M059J (cell line): ENCODE data around the gene ALPG. TPM values are rescaled to one million over a fixed set of nuclear protein-coding genes. Genes with fewer than 3 reads are reported as not detected.
"Not testable (repeated sequence)": the region's sequence is repeated elsewhere in the genome, so short reads cannot be mapped to it uniquely, and the experiment has no call there.

Experiments
- DNase-seq: peaks from one replicate; pipeline ENCODE4 v3.0.0-alpha.2; 2012; ENCODE audit warnings: low read depth
- total RNA-seq: library from RNA; depleted of rRNA; stranded (reverse); fragments of >200 nt; shearing (Covaris generic); gene quantifications from 2 replicates; pipeline ENCODE4 v1.2.3, GENCODE V29; 2014

Gene ALPG
- total RNA-seq, 1 experiment from 2014 or later: not detected

DNA sequence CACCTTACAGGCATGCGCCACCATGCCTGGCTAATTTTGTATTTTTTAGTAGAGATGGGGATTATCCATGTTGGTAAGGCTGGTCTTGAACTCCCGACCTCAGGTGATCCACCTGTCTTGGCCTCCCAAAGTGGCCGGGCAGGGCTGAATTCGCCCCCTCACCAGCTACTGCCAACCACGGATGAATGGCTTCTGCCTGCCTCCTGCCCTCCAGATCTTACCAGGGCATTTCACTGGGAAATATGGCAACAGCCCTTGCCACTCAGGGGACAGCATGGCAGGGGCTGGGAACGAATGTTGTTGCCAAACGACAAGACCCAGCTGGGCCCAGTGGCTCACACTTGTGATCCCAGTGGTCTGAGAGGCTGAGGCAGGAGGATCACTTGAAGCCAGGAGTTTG, 29.9 kb upstream of the ALPG start:
- no peak for DNase-seq

DNA sequence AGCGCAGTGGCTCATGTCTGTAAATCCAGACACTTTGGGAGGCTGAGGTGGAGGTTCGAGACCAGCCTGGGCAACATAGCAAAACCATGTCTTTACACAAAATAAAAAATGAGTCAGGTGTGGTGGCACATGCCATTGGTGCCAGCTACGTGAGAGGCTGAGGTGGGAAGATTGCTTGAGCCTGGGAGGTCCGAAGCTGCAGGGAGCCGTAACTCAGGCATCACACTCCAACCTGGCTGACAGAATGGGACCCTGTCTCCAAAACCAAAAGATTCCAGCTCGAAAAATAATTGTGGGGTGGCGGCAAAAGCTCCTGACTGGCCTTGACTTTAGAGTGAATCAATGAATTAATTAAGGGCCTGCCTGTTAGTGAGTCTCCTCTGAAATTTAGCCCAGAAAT, 29.3 kb upstream of the ALPG start:
- DNase-seq: no peak

DNA sequence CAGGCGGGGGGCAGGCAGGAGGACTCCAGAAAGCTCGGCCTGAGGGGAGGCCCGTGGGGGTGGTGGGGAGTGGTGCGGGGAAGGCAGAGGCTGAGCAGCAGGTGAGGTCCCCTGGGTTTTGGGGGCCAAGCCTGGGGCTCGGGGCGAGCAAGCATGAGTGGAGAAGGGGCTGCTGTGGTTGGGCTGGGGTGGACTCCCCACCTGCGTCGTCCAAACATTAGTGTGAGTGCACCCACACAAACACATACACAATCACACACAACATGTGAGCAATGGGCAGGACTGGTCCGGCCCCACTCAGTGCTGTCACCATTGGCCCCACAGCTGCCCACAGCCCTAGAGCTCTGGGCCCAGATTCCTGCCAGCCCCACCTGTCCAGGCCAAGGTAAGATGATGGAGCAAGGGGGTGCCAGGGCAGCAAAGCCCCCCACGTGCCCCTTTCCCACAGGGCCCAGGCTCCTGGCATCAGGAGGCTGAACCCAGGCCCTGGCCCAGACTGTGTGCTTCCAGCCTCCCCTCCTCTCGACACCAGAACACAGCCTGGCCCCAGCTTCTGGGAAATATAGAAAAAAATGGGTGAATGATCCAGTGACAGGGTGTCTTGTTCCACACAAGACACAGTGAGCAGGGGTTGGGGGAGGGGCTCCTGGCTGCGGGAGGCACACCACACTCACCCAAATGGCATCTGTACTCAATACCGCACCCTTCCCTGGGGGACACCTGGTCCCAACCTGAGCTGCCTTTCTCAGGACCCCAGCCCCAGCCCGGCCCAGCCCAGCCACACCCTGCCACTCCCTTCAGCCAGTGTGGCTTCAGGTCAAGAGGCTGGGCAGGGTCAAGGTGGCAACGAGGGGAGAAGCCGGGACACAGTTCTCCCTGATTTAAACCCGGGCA, 28.6 kb upstream of the ALPG start:
- DNase-seq: no peak

DNA sequence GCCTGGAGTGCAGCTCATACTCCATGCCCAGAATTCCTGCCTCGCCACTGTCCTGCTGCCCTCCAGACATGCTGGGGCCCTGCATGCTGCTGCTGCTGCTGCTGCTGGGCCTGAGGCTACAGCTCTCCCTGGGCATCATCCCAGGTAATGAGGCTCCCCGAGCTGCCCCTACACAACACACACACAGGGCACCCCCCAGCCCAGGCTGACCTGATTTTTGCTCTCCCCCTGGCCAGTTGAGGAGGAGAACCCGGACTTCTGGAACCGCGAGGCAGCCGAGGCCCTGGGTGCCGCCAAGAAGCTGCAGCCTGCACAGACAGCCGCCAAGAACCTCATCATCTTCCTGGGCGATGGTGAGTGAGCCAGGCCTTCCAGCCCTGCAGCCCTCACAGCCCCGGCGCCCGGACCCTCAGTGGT, 27.9 kb upstream of the ALPG start, which contains the start of gene ALPP:
Gene ALPP (plus strand): TSS at position 17 of the 417 bp plus-strand sequence. CDS start 52 bp downstream, at position 69.
- peak; percentile 20 for DNase-seq

DNA sequence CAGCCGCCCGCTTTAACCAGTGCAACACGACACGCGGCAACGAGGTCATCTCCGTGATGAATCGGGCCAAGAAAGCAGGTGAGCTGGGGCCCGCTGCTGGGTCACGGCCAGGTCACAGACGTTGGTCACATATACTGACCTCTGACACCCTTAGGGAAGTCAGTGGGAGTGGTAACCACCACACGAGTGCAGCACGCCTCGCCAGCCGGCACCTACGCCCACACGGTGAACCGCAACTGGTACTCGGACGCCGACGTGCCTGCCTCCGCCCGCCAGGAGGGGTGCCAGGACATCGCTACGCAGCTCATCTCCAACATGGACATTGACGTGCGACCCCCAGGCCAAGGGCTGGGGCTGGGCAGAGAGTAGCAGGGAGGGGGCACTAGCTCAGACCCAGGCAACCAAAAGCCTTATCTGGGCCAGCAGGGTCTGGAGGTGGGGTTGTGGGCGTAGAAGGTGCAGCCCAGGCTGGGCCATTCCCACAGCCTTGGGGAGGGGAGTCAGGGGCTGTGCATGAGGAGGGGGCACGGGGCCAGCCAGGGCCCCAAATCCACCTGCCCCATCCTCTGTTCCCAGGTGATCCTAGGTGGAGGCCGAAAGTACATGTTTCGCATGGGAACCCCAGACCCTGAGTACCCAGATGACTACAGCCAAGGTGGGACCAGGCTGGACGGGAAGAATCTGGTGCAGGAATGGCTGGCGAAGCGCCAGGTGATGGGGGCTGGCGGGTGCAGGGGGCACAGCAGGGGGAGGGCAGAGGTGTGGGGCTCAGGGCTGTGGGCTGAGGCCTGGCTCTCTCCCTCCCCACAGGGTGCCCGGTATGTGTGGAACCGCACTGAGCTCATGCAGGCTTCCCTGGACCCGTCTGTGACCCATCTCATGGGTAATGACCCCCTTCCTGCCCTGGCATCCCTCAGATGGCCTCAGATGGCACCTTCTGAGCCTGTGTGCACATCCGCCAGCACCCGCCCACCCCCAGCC, 26.7 kb upstream of the ALPG start:
- not testable (repeated sequence) for DNase-seq

DNA sequence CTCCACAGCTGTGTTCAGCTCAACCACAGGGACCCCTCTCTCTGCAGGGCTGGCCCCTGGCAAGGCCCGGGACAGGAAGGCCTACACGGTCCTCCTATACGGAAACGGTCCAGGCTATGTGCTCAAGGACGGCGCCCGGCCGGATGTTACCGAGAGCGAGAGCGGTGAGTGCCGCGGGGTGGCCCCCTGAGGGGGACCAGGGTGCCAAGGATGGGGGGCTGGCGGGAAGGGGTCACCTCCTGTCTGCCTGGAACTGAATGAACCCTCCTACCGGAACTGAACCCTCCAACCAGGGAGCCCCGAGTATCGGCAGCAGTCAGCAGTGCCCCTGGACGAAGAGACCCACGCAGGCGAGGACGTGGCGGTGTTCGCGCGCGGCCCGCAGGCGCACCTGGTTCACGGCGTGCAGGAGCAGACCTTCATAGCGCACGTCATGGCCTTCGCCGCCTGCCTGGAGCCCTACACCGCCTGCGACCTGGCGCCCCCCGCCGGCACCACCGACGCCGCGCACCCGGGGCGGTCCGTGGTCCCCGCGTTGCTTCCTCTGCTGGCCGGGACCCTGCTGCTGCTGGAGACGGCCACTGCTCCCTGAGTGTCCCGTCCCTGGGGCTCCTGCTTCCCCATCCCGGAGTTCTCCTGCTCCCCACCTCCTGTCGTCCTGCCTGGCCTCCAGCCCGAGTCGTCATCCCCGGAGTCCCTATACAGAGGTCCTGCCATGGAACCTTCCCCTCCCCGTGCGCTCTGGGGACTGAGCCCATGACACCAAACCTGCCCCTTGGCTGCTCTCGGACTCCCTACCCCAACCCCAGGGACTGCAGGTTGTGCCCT, 25.2 kb upstream of the ALPG start:
- DNase-seq: not testable (repeated sequence)

DNA sequence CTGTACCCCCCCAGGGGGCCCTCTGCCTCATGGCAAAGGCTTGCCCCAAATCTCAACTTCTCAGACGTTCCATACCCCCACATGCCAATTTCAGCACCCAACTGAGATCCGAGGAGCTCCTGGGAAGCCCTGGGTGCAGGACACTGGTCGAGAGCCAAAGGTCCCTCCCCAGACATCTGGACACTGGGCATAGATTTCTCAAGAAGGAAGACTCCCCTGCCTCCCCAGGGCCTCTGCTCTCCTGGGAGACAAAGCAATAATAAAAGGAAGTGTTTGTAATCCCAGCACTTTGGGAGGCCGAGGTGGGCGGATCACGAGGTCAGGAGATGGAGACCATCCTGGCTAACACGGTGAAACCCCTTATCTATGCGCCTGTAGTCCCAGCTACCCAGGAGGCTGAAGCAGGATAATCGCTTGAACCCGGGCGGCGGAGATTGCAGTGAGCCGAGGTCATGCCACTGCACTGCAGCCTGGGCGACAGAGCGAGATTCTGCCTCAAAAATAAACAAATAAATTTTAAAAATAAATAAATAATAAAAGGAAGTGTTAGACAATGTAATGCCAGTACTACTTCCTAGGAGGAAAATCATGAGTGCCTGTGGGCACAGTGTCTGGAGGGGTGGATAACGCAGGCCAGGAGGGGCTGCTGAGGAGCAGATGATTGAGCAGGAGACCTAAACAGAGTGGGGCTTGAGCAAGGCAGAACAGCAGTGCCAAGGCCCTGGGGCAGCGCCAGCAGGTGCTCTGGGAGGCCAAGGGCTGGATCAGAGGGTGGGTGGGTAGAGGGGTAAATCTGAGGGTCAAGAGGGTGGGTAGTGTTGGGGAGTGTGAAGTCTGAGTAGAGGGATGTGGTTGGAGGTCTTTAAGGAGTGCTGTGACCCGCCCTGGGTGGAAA, 24.1 kb upstream of the ALPG start:
- DNase-seq: no peak

DNA sequence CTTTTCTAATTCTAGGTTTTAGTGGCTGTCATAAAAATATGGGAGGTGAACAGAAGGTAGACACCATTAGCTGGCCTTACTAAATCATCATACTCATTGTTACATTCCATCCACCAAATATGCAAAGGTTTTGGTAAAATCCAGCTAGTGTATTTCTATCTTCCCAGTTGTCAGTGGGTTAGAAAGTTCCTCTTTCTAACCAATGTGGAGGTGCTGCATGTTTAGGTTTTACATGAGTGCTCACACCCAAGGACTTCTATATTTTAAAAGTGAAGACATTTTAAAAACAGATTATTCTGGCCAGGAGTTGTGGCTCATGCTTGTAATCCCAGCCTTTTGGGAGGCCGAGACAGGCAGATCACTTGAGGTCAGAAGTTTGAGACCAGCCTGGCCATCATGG, 22.2 kb upstream of the ALPG start:
- DNase-seq: no peak

DNA sequence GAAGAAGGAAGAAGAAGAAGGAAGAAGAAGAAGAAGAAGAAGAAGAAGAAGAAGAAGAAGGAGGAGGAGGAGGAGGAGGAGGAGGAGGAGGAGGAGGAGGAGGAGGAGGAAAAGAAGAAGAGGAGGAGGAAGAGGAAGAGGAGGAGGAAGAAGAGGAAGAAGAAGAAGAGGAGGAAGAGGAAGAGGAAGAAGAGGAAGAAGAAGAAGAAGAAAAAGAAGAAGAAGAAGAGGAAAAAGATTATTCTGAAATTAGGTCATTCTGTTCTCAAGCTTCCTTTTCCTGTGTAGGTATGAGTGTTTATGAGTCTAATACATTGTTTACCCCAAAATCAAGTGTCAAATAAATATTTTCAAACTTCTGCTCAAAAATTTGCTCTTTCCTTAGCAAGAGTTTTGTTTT, 21.6 kb upstream of the ALPG start:
- not testable (repeated sequence) for DNase-seq

DNA sequence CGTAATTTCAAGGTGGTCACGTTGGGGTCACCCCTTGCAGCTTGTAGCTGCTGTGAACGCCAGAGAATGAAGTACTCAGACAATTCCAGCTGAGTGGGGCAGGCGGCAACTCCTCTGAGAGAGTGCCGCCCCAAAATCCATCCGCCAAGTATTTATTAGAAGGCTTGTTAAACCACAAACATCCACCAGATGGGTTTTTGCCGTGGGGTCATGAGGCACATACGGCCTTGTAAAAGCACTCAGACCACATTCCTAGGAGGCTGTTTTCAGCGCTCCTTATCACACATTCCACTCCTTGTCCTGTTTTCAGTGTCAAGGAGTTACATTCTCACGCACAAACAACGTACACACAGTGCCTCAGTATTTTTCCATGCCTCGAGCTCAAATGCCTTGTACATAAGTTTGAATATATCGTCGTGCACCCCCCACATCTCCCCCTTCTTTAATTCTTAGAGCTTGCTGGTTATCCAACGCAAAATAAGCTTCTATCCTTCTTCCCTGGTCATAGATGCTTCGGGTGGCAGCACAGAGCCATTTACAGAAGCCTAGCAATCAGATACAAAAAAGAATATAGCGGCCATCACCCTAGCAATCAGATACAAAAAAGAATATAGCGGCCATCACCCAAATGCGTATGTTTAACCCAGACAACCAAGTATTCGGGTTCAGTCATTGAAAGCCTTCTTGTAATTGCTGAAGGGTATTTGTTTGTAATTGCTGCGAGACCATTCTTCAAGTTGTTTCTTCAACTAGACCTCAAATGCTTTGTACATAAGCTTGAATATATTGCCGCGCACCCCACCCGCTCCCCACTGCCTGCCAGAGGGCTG, 20.8 kb upstream of the ALPG start:
- peak; percentile 97 for DNase-seq

DNA sequence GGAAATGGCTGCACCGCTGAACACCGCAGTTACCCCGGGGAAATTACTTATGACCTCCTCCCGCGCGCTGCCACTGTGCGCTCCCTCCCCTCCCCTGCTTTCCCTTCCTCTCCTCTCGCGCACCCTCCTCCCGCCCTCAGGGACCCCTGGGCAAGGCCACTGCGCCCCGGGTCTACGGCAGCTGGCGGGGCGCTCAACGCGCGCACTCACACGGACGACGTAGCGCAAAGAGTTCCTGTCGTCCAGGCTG, 20.2 kb upstream of the ALPG start:
- DNase-seq: no peak

DNA sequence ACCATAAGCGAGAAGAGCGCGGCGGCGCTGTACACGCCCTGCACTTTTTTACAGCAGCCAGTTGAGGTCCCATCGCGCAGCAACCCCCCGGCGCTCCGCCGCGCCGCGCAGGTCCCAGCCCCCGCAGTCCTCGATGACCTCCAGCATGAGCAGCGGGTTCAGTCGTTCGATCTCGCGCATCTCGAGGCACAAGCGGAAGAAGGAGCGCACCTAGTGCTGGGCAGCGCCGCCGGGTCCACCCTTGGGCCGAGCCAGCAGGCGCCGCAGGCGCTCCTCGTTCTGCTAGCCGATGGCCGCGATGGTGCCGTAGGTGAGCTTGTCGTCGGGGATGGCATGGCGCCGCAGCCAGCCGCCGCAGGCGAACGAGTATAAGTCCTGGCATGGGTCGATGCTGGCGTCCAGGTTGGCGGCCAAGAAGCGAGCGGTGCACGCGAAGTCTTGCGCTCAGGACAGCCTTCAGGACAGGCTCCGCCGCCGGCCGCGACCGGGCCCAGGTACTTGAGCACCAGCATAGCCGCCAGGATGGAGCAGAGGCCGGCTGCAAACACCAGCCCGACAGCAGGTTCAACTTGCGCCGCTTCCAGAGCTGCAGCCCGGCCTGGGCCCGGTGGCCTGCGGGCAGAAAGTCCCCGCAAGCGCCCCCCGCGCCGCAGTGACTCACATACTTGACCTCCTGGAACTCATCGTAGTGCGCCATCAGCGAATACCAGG, 19.7 kb upstream of the ALPG start:
- peak; percentile 56 for DNase-seq

DNA sequence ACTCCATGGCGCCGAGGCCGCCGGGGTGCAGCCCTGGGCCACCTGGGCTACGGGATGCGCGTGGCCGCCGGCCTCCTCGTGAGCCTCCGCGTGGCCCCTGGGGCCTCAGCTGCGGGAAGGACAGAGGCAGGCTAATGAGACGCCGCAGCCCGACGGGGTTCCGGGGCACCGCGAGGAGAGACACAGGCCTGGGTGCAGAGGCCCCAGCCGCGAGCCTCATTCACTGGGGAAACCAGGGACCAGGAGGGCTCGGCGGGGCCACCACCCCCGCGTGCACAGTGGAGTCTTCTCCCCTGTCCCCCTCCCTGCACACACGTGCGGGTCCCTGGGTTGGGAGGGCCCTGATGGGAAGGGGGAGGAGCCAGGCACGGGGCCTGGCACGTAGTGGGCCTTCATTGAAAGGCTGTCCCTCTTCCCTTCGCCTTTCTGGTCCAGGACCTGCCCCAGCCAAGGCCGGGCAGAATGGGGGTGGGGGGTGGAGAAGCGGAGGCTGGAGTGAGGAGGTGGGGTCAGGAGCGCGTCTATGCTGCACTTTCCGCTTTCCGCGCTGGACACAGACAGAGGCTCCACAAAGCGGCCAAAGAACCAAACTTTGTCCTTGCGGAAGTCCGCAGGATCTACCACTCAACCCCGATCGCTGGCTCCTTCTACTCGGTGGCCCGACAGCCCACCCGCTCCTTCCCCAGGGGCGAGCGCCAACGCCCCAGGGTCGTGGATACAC, 19.0 kb upstream of the ALPG start:
- no peak for DNase-seq

DNA sequence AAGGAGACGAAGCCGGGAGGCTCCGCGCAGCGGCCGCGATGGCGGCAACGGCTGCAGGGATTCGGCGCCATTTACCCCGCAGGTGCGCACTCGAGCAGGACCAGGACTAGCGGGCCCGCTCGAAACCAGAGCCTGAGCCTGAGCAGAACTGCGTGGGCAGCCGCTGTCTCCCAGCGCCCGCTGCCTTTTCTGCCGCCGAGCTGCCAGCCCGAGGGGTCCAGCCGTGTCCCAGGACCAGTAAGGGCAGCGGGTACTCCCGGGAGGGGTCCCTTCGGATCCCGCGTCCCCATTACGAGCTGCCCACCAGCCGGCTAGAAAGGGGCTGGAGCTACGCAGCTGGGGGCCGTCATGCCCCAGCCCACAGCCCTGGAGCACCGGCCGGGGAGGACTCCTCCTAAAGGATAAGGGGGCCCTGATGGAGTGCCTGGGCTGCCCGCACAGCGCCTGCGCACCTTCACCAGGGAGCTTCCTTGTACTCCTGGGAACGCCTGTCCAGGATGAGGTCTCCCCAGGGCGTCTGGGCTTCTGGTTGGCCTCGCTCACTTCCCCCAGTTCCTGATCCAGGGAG, 18.2 kb upstream of the ALPG start:
- DNase-seq: no peak

DNA sequence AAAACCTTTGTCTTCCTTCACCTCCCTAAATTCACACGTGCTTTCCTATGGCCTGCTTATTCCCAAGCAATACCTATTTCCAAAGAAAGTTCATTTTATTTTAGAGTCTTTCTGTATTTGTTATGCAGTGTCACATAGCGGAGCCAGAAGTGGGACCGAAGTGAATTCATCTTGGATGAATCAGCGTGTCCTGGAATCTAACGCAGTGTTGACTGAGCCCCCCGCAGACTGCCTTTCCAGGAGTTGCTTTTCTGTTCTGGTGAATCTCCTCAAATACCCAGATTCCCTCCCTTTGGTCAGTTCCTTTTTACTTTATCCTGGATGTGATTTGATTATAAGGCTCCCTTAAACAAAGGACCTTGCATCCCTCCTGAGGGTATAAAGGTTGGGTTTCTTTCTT, 17.3 kb upstream of the ALPG start:
- peak; percentile 85 for DNase-seq

DNA sequence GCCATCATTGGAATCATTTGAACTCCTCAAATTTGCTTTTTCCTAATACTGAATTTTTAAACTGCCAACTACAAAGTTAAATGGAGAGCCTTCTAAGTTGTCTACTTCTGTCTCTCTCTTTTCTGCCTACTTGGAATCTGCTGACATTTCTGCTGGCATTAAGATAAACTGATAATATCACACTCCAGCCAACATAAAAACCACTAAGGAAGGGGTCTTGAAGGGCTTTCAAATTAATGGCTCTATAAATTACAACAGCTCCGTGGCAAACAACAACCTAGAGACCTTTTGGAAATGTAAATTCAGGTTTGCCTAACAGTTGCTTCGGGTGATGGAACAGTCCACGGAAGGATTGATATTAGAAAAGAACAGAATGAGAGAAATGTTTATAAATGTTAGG, 16.0 kb upstream of the ALPG start:
- DNase-seq: no peak

DNA sequence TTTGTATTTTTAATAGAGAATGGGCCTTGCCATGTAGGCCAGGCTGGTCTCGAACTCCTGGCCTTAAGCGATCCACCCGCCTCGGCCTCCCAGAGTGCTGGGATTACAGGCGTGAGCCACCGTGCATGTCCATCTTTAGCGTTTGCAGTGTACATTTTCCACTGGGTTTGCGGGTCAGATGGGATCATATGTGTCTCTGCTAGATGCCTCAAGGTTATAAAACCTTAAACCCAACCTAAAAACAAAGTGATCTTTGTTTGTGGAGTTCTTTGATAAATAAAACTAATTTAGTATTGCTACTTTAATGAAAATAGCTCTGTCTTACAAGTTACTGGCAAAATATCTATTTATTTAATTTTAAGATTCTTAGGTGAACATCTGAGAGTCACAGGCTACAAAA, 13.1 kb upstream of the ALPG start:
- no peak for DNase-seq

DNA sequence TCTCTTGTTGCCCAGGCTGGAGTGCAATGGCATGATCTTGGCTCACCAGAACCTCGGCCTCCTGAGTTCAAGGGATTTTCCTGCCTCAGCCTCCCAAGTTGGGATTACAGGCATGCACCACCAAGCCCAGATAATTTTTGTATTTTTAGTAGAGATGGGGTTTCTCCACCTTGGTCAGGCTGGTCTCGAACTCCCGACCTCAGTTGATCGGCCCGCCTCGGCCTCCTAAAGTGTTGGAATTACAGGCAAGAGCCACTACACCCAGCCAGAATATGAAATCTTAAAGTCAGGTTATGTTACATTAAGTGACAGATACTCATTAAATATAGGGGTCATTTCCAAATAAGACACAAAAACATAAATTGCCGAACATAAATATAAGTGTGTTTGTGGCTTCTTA, 12.2 kb upstream of the ALPG start:
- DNase-seq: not testable (repeated sequence)
